CD4-positive, alpha-beta T cell treated with Interleukin-6 for 4 hours (primary cell): ENCODE data around the gene MAPK6.
"Not testable (repeated sequence)": the region's sequence is repeated elsewhere in the genome, so short reads cannot be mapped to it uniquely, and the experiment has no call there.

Experiments used
- DNase-seq: peaks from one replicate; pipeline ENCODE4 v3.0.0-alpha.2; 2020; ENCODE audit warnings: mixed read lengths

The MAPK6 gene

DNA sequence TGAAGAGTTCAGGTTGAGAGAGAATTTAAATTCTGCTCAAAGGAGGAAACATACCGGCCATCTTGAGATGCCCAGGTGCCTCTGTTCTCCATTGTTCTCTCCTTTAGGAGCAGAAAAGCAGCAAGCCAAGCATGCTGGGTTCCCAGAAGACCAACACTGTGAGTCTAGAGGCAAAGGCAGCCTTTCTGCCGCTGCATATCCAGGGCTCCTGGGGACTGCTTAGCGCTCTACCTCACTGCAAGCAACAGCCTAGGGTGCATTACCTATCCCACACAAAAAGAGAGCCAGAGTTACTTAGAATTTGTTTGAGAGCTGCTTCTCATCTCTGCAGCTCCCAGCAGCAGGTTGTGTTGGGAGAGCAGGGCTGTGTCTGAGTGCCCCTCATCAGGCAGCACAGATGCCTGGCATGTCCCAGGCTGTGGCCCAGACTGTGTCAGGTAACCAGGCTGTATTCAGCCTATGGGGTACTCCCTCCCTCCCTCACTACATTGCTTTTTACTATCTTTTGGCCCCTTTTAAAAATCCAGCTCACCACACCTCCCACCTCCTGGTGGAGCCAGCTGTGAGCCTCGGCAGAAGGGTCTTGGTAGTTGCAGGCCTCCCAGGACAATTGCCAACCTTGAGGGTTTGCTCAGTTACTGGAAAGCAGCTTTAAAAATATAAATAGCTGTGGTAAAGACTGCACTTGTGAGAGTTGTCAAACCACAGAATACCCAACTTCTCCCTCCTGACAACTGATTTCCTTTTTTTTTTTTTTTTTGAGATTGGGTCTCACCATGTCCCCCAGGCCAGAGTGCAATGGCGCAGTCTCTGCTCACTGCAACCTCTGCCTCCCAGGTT lies 63.4 kb downstream of the MAPK6 start:
- no peak for DNase-seq

DNA sequence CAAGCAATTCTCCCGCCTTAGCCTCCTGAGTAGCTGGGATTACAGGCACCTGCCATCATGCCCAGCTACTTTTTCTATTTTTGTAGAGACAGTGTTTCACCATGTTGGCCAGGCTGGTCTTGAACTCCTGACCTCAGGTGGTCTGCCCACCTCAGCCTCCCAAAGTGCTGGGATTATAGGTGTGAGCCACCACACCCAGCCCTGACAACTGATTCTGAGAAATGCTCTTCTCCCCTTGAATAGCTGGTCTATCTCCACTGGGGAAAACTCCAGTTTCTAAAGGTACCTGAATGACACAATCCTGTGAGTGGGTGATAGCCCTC lies 64.0 kb downstream of the MAPK6 start:
- DNase-seq, result not testable (repeated sequence)

DNA sequence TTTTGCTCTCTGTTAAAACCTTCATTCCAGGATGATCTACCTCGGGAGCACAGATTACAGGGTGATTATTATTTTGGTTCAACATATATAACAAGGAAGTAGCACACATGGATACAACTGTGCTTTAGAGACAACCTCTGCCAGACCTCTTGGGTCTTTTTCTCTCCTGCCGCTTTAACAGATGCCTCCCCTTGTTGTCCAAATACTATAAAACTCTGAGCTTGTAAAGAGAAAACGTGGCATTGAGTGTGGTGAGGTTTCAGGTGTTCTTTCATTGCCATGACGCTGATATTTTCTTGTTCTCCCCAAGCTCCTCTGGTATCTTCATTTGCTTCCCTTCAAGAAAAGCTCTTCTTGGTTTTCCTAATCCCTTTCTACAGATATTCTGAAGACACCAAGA lies 64.6 kb downstream of the MAPK6 start:
- no peak for DNase-seq

DNA sequence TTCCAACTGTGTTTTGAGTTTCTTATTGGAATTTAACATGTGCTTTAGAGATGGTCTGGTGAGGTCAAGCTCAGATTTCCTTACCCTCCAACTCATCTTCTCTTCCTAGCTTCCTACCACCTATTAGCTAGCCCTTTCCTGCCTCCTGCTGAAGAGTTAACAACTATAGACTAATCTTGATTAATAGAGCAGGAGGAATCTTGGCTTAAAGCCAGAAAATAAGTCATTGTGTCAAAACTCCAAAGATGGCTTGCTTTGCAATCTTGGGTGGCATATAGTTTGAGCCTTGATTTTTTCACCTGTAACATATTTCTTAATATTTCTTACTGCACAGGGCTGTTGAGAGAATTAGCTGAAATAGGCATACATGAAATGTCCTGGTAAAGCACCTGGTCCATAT lies 66.3 kb downstream of the MAPK6 start:
- DNase-seq, result no peak

DNA sequence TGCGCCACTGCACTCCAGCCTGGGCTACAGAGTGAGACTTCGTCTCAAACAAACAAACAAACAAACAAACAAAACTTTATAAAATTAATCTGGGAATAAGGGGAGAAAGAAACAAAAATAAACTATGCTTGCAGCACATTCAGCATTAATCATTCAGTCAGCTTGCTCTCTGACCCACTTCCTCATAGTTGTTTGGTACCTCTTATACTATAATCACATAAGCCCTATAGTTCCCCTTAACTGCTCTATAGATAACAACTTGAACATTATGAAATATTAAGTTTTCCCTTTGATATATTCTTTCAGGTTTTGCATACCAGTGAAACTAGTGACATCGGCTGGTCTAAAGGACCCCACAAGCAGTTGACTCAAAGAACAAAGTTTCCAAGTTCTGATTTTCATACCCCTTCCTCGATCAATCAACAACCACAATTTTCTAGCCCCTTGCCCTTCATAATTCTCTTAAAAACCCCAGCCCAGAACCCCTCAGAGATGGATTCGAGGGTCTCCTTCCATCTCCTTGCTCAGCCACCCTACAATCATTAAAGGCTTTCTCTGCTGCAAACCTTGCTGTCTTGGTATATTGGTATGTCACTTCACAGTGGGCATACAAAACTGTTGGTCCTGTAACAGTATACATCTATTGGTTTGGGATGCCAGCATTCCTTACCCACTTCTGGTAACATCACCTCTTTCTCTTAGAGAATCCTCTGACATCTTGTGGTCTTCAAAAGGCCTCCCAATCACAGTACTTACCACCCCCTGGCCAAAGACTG lies 67.2 kb downstream of the MAPK6 start:
- DNase-seq, result no peak

DNA sequence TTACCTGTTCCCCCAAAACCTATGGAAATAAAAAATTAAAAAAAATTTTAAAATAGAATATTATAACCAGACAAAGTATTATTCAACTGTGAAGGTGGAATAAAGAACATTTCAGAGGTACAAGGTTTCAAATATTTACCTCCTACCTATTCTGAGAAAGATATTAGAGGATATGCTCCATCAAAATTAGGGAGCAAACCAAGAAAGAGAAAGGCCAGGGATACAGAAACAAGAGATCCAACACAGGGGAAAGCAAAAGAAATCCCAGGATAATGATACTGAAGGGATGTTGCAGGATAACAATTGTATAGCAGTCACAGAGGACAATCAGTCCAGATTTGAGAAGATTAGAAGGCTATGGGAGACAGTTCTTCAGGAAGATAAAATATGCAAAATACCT lies 71.2 kb downstream of the MAPK6 start:
- no peak for DNase-seq

DNA sequence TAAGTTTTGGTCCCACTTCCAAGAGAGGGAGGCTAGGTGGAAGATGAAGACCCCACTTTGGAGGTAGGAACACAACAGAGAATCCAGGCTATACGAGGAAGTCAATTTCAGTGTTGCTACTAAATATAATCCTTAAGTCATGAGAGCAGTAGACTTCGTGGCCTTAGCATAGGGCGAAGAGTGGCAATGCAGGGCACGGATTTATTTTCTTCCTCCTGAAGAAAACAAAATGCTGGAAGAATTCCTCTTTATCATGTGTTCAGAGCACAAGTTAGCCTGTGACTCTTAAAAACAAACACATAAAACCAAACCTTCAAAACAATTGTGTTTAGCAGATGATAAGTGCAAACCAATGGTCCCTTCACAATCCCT lies 74.1 kb downstream of the MAPK6 start:
- no peak for DNase-seq

DNA sequence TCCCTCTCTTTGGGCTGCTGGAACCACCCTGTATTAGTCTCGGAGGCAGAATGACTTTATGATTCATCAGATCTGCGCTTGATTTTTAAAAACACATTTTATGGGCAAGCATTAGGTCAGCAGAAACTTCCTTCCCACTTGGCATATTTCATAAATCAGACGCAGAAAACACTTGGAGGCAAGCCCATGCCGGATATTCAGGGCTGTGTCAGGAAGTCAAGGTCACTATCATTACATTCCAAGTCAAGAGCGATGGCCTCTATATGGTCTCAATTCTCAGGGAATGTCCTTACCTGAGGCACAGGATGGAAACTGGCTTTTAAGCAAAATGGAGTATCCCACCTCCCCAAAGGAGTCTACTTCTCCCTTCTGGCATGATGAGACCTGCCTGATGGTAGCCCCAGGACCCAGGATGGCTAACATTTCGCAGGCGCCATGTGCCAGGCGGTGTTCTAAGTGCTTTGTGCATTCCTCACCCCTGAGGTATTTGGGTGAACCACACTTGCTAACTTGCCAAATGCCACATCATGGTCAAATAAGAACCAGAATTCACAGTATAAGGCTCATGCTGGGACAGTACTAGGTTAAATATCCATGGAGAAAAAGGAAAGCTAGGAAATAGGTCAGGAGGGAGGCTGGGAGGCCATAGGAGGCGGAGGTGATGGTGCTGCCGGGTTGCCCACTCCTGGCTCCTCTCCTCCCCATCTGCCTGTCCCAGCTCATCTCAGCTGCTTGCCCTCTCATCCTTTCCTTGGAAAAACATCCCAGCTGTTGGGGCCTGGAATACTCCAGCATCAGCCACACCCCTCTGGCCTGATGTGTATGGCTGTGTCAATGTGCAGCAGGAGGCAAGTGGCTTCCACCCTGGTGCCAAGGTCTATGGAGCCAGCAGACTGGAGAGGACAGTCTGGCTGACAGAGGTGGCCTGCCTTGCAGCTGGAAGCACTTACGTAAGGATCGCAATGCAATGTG lies 74.8 kb downstream of the MAPK6 start:
- DNase-seq, result no peak

DNA sequence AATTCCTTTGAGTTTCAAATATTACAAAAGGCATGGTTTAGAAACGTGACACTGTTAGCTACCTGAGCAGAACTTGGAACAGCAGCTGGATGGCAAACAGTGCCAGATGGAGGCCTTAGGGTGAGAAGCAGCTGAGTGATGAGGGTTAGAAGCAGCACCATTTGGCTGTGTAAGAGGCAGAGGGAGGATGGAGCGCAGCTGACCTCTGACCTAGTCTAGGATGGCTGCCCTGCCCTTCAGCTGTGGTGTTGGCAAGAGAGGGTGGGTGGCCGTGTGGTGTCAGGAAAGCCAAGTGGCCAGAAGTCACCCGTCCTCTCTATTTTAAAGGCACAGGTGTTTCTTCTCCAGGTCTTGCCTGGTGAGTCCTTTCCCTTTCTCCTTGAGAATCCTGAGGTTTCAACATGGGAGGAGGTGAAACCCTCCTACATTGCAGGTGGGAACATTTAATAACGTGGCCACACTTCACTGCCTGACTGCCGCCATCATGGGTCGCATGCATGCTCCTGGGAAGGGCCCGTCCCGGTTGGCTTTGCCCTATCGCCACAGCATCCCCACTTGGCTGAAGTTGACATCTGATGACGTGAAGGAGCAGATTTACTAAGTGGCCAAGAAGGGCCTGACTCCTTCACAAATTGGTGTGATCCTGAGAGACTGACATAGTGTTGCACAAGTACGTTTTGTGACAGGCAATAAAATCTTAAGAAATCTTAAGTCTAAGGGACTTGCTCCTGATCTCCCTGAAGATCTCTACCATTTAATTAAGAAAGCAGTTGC lies 76.0 kb downstream of the MAPK6 start:
- no peak for DNase-seq

DNA sequence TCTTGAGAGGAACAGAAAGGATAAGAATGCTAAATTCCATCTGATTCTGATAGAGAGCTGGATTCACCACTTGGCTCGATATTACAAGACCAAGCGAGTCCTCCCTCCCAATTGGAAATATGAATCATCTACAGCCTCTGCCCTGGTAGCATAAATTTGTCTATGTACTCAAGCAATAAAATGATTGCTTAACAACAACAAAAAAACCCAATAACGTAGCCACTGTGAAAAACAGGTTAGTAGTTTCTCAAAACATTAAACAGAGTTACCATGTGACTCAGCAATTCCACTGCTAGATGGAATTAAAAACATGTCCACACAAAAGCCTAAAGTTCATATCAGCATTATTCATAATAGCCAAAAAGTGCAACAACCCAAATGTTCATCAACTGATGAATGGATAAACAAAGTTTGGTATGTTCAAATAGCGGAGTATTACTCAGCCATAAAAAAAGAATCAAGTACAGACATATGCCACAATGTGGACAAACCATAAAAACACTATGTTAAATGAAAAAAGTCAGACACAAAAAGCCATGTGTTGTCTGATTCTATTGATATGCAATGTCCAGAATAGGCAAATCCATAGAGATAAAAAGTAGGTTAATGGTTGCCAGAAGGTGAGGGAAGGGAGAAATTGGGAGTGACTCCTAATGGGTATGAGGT lies 76.7 kb downstream of the MAPK6 start:
- no peak for DNase-seq

DNA sequence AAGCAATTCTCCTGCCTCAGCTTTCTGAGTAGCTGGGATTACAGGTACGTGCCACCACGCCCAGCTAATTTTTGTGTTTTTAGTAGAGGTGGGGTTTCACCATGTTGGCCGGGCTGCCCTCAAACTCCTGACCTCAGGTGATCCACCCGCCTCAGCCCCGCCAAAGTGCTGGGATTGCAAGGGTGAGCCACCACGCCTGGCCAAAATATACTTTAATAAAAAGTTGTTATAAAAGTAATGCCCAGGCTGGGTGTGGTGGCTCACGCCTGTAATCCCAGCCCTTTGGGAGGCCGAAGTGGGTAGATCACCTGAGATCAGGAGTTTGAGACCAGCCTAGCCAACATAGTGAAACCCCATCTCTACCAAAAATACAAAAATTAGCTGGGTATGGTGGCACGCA lies 77.5 kb downstream of the MAPK6 start:
- not testable (repeated sequence) for DNase-seq

DNA sequence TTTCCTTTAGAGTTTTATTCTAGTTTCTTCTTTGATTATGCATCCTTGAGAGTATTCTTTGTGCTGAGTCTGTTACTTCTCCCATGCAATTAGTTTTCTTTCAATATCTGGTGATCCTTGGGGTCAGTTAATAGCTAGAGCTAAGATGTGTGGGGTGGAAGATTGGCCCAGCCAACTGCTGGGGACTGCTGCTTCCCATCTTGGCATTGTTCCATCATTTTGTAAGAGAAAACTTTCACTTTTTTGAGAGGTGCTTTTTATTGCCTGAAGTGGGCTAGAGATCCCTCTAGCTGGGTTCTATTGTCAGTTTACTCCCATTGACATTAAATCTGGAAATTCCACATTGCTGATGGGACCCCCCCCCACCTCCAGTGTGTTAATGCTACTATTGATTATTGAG lies 78.2 kb downstream of the MAPK6 start:
- DNase-seq, result no peak

DNA sequence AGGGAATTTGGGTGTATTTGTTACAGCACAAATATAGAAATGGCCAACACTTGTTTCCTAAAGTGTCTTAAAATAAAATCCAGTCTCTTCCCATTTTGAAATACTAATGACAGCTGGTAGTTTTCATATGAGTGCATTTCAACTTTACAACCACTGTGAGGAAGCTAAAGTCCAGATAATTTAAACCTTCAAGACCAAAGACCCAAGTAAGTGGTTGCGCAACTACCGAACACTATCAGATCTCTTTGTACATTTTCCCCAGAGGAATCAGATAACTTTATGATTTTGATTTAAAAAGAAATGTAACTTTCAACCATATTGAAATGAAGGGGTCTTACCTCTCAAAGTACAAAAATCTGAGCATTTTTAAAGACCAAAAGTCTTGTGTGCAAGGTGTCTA lies 79.3 kb downstream of the MAPK6 start:
- DNase-seq, result no peak

DNA sequence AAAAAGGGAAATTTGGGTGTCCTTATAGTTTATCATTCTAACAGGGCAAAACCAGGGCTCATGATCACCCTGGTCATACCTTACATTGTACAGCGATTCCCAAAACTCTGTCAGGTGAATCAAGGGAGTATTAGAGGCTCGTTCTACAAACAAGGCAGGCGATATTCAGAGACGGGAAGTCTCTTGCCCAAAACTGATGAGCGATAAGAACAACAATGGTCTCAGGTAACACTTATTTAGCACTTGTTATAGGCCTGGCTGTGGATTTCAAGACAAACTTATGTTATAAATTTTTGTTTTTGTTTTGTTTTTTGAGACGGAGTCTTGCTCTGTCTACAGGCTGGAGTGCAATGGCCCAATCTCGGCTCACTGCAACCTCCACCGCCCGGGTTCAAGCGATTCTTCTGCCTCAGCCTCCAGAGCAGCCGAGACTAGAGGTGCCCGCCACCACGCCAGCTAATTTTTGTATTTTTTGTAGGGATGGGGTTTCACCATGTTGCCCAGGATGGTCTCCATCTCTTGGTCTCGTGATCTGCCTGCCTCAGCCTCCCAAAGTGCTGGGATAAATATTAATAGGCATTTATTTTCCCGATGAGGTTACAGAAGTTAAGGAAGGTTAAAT lies 80.7 kb downstream of the MAPK6 start:
- DNase-seq, result no peak

DNA sequence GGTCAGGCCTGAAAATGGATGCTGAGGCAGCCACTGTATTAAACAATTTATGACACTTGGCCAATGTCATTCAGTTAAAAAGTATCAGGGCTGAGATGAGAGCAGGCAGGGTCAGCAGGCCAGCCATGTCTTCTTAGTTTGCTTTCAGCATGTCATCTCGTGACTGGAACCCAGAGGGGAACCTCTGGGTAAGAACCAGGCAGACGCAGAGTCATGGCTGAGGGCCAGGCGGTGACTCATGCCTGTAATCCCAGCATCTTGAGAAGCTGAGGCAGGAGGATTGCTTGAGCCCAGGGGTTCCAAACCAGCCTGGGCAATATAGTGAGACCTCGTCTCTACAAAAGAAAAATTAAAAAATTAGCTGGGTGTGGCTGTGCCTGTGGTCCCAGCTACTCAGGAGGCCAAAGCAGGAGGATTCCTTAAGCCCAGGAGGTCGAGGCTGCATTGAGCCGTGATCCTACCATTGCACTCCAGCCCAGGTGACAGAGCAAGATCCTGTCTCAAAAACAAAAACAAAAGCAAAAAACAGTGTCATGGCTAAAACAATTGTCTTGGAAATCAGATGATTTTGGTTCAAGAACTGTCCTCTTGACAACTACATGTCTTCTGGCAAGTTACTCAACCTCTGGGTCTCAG lies 81.9 kb downstream of the MAPK6 start:
- DNase-seq, result no peak

DNA sequence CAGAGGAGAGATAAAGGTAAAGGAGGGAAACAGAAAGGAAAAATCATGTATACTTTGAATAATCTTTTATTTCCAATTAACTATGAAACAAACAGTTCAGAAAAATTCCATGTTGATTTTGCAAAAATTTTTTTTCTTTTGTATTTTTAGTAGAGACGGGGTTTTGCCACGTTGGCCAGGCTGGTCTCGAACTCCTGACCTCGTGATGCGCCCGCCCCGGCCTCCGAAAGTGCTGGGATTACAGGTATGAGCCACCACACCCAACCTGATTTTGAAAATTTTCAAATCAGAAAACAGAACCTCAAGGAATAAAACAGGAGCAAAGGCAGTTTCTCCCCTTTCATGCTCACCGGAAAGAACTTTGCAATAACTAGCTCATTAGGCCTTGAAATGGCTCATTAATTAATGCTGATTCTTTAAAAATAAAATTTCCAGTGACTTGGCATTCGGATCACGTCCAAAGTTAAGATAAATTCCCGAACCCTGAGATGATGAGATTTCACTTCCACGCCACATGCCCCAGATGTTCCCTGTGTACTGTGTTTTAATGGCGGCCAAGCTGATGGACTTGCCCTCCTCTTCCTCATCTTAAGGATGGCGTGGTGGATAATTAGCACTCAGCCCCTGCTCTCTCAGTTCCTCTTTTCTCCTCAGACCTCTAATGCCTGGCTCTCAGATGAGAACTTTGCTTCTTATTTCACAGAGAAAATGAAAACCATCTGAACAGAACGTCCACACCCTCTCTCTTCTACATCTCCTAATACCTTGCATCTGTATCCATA lies 82.7 kb downstream of the MAPK6 start:
- DNase-seq, result no peak

DNA sequence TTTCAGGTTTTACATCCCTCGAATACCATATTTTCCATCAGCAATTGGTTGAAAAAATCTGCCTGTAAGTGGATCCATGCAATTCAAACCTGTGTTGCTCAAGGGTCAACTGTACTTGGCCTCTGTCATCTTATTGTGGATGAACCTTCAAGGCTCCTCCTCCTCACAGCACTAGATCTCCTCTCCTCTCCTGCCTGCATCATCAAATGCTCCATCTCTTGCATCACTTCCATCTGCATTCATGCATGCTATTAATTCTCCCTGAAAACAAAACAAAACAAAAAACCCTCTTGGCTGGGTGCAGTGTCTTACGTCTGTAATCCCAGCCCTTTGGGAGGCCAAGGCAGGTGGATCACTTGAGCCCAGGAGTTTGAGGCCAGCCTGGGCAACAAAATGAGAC lies 83.4 kb downstream of the MAPK6 start:
- DNase-seq, result no peak

DNA sequence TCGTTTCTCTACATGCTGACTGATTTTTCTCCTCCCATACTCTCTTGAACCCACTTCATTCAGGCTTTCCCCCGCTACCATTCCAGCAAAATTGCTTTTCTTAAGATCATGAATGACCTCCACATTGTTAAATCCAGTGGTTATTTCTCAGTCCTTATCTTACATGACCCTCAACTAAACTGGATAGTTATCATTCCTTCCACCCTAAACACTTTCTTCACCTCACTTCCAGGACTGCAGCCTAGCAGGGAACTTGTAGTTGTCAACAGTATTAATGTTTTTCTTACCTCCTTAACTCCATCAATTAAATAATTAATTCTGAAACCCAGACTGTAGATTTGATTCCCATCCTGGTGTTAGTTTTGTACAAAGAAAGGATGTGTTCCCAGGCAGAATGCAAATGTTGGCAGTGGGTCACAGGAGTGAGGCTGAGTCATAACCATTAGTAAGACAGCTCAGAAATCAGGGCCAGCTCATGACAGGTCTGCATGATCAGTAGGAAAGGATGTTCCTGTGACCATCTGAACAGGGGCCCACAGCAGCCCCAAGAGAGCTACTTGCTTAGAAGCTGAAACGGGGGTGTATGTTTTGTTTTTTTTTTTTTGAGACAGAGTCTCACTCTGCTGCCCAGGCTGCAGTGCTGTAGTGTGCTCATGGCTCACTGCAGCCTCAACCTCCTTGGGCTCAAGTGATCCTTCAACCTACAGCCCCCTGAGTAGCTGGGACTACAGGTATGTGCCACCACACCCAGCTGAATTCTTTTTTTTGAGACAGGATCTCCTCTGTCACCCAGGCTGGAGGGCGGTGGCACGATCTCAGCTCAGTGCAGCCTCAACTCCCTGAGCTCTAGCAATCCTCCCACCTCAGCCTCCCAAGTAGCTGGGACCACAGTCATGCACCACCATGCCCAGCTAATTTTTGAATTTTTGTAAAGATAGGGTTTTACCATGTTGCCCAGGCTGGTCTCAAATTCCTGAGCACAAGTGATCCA lies 84.5 kb downstream of the MAPK6 start:
- DNase-seq, result no peak

DNA sequence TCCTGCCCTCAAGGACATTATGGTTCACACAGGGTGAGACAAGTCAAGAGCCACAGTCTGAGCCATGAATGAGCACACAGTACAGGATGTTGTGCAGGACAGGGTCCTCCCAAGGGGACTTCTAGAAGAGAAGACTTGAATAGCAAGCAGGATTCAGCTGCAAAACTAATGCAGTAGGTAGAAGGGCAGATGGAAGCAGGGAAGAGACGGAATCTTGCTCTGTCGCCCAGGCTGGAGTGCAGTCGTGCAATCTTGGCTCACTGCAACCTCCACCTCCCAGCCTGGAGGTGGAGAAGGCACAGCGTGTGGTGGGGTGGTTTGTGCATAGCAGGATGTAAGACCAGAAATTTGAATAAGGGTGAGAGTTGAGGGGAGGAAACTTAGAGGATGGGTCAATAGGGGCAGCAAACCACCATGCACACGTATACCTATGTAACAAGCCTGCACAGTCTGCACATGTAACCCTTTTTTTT lies 85.5 kb downstream of the MAPK6 start:
- no peak for DNase-seq
